Inflammatory macrophage treated with lipopolysaccharide for 1 hour (primary cell): ENCODE data around the gene PRMT3.
"Not testable (repeated sequence)": the region's sequence is repeated elsewhere in the genome, so short reads cannot be mapped to it uniquely, and the experiment has no call there.

Source experiments
- DNase-seq, 2 donors: peaks; one replicate each; pipeline ENCODE4 v3.0.0-alpha.2; 2020 to 2022

PRMT3 gene

DNA sequence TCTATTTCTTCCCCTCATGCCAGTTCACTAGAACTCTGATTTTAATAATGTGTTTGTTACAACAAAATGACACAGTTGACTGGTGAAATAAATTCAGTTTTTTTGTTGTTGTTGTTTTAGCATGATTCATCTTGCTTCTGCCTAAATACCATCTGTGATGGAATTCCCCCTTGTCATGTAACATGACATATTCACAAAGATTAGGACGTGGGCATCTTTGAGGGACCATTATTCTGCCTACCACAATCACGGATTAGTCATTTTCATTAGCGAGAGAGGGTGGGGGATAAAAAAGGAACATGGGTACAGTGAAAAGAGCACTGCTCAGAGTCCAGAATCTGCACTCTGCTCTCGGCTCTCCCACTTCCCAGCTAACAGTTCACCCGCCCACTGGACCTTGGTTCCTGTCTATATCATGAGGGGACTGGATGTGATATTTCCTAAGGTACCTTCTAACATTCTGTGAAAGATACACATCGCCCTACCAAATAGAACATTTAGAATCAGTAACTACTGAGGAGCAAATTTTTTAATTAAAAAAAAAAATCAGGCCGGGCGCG lies 12.7 kb upstream of the PRMT3 start:
- DNase-seq: peak; percentile 12 to 44

- DNase-seq: no peak
These were observed 11.3 kb upstream of the PRMT3 start for GRCh38 chr11:20376162-20376730.

DNA sequence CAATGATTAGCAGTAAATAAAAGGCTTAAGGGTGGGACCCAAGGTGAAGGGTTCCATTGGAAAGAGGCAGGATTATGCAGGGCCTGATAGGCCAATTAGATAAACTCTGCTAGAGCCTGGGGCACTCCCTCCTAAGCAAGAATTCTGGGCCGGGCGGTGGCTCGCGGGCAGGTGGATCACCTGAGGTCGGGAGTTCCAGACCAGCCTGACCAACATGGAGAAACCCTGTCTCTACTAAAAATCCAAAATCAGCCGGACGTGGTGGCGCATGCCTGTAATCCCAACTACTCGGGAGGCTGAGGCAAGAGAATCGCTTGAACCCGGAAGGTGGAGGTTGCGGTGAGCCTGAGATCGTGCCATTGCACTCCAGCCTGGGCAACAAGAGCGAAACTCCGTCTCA lies 1.5 kb upstream of the PRMT3 start:
- DNase-seq: not testable (repeated sequence)

- DNase-seq: peak in 1 of 2 donors; percentile 1
These were observed 860 bp downstream of the PRMT3 start for GRCh38 chr11:20388096-20389055.

DNA sequence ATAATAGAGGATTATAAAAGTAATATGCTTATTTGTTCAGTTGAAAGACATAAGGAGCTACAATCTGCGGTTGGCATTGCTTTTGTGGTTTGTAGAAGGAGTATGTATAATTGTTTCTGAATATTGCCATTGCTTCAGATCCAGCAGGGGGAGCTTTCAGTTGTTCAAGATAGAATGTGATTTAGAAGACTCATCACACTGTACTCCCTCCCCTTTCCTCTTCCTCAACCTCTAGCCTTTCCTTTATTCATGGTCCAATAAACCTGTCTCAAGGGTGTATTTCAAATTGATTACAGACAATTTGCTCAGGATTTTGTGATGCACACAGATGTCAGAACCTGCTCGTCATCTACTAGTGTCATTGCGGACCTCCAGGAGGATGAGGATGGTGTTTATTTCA lies 9.8 kb downstream of the PRMT3 start:
- DNase-seq: peak in 1 of 2 donors; percentile 41

- no peak for DNase-seq
These were observed 12.0 kb downstream of the PRMT3 start for GRCh38 chr11:20399498-20399897.

GRCh38 chr11:20403059-20403458 lies 15.5 kb downstream of the PRMT3 start:
- DNase-seq: no peak

GRCh38 chr11:20406484-20406883 lies 19.0 kb downstream of the PRMT3 start:
- DNase-seq: no peak

- no peak for DNase-seq
These were observed 19.8 kb downstream of the PRMT3 start for GRCh38 chr11:20407344-20407743.

- no peak for DNase-seq
These were observed 27.9 kb downstream of the PRMT3 start for GRCh38 chr11:20415432-20415831.

- DNase-seq: no peak
These were observed 30.3 kb downstream of the PRMT3 start for GRCh38 chr11:20417771-20418170.

DNA sequence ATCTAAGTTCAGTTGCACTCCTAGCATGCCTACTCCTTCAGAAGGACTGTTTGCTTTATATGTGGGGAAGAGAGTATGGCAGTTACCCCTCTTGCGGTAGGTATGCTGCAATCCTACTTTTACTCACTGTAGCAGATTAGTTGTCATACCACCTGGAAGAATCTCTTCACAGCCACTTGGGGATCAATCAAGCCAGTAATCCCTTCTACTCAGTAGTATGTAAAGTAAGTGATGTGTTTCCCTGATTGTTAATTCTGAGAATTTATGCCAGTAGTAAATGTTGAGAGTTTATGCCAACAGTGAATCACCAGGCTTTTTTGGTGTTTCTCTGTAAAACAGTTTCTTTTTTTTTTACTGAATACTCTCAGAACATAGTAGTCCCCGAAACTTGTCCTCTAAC lies 34.4 kb downstream of the PRMT3 start:
- DNase-seq: no peak

GRCh38 chr11:20429216-20429615 lies 41.7 kb downstream of the PRMT3 start:
- DNase-seq: no peak

GRCh38 chr11:20438637-20439036 lies 51.1 kb downstream of the PRMT3 start:
- no peak for DNase-seq

DNA sequence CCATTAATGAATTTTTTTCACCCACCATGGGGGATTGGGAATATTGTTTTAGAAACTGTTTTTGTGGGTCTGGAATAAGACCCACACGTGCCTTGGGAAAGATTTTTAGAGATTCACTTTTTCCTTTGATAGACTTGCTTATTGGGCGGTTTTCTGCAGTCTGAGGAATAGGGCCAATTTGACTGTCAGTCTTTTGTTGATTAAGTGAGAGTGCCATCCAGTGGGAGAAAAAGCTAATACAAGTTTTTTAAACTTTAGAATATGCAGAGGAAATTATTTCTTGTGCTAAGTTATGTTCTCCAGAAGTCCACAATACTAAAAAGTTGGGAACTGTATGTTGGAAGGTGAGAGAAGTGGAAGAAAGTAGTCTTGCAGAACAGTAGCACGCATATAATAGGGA lies 56.1 kb downstream of the PRMT3 start:
- peak in 1 of 2 donors; percentile 22 for DNase-seq

DNA sequence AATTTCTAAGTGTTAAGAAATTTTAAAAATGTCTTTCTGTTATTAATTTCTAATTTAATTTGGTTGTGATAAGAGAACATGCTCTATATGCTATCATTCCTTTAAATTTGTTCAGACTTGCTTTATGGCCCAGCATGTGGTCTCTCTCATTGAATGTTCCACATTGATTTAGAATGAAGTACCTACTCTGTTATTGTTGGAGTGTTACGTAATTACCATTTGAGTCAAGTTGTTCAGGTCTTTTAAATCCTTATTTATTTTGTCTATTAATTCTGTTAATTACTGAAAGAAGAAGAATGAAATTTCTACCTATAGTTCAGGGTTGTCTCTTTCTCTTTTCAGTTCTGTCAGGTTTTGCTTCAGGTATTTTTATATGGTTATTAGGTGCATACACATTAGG lies 57.0 kb downstream of the PRMT3 start:
- no peak for DNase-seq

DNA sequence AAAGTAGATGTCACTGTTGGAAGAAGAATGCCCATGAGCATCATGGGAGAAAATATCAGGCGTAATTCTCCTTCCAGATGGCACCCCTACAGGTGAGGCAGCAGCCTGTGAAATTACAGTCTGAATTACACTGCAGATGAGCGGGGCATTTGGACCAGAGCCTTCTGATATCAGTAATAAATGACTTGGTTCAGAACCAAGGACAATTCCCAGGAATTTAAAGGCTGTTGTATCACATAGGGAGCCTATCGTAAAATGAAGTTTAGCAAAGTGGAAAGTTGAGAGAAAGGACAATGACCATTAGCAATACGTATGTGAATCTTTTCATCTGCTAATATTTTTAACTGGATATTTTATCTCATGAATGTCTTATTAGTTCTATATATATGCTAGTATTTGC lies 61.3 kb downstream of the PRMT3 start:
- DNase-seq: no peak

GRCh38 chr11:20450829-20451228 lies 63.3 kb downstream of the PRMT3 start:
- no peak for DNase-seq

- peak; percentile 27 to 29 for DNase-seq
These were observed 64.1 kb downstream of the PRMT3 start for GRCh38 chr11:20451568-20451967.

DNA sequence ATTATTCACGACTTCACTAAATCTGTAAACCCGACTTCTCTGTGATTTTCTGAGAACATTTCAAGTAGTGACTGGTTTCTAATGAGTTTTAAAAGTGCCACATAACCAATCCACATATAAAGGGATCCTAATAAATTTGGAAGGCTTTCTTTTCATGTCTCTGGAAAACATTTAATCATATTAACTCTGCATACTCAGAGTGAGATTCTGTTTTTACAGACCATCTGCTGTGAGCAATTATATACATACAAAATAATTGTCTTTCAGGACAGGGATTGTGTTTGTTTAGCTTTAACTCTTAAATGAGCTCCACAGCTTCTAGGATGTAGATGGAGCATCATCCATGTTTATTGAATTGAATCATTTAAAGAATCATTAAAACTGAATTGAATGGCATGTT lies 65.1 kb downstream of the PRMT3 start:
- DNase-seq: no peak

DNA sequence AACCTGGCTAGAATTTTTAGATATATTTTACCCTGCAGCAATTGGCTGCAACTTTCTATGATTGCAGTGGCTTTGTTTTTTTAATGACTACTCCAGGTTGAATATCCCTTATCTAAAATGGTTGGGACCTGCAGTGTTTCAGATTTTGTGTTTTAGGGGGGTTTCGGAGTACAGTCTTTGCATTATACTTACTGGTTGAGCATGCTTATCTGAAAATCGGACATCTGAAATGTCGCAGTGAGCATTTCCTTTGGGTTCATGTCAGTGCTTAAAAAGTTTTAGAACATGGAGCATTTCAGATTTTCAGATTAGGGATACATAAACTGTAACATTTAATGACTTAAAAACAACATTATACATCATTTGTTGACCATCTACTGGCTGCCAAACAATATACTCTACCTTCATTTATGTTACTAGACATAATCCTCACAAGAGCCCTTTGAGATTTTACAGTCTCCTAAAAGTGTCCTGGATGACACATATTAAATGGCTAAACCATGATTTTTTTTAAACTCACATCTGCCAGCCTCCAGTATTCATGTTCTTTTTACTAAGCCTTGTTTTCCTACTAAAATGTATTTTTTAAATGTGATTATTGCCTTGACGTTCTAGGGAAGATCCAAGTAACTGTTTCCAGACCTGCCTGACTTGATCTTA lies 66.3 kb downstream of the PRMT3 start:
- DNase-seq: no peak

GRCh38 chr11:20457001-20457799 lies 69.7 kb downstream of the PRMT3 start:
- DNase-seq: no peak
